HL-60/S4 (cell line): ENCODE data around the gene EPYC.
"Not testable (repeated sequence)": the region's sequence is repeated elsewhere in the genome, so short reads cannot be mapped to it uniquely, and the experiment has no call there.

Experiments
- in situ Hi-C: fragments of 300-500 bp; cut with MboI; formaldehyde crosslinking; loops from 2 replicates; pipeline ENCODE4 v1.14.3; 2022; ENCODE audit warnings: low sequenced_read_pairs

EPYC gene

DNA sequence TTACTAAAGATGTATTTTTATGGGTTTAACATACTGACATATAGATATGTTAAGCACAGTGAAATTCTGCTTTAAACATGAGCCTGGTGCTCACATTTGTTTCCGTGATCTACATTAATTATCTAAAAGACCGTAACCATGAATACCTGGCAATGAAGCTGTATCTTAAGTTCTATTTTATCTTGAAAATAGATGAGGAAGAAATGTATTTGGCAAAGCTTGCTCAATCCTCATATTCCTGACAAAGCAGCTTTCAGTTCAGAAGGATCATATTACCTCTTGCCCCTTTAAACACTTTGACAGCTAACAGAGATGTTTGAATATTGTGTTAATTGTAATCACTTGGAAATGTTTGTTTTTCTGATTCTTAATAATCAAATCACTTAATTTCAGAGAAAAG, 9.8 kb downstream of the EPYC start:
- in situ Hi-C loops = no loop called here

DNA sequence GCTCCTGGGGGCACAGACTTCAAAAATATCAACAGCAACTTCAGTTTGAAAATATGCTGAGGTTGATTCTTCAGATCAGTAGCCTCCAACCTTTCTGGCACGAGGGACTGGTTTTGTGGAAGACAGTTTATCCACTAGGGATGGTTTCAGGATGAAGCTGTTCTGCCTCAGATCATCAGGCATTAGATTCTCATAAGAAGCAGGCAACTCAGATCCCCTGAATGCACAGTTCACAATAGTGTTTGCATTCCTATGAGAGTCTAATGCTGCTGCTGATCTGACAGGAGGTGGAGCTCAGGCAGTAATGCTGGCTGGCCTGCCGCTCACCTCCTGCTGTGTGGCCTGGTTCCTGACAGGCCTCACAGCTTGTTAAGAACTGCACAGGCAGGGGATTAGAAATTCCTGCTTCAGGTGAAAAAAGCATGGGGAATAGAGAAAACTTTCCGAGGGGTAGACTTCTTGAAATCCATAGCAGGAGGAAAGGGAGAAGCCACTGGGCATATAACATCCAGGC, 12.8 kb downstream of the EPYC start:
- in situ Hi-C loops = no loop called here

DNA sequence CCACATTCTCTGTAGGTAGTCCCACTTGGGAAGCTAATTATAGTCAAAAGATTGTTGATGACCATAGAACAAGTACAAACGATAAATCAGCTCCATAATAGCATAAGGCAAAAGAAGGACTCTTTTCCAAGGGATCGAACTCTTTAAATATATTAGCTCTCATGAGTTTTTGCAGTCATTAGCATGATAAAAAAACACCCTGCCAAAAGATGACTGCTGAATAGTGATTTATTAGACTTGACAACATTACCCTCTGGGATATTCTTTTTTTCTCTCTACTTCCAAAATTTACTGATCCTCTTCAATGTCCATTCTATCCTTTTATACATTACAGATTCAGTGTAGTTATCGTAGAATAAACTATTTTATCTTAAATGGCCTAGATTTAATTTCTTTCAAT, 14.2 kb downstream of the EPYC start:
- in situ Hi-C loops = no loop called here

DNA sequence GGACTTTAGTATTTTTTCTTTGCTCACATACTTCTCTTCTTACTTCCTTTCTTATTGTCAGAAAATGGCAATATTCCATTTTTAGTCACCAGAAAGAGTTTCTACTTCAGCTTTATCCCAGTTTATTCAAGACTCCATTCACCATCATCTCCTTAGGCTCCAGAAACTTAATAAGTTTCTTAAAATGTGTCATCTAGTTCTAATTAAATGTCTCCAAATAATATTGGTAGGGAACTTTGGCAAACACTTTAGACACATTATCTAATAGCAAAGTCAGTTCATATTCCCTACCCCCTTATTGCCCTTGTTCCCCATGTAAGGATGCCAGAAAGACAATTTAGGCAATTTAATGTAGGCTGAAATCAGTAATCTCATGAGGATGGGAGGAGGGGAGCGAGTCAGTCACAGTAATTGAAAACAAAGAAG, 15.1 kb downstream of the EPYC start:
- in situ Hi-C loops = no loop called here

DNA sequence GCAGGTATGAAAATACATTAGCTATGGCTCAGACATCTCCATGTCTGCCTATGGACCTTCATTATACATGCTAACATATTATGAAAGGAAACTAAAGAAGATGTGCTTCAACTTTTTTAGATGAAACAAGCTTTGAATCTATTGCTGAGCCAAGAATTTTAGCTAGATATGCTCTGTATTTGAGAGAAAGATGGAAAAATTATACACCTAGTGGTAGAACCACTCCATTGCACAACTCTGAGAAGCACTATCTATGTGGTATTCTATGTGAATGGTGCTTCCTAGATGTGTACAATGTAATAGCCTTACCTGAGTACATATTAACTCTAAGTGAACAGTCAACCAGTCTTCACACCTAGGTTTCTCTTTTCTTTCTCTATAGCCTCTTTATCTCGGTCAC, 17.3 kb downstream of the EPYC start:
- in situ Hi-C loops = no loop called here

DNA sequence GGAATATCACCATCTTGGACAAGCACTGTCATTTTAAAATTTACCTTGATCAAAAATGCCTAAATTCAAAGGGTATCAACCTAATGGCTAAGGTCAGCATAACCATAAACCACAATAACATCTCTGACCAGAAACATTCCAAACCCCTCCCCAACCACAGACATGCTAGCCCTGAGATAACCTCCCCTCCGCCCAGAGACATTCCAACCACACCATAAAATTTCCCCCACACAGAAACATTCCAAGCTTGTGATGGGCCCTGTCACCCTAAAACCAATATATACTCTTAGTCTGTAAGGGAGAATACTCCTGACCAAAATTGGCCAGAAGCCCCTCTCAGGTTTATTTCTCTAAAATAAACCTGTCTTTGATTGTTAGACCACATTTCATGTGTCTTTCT, 17.7 kb downstream of the EPYC start:
- in situ Hi-C loops = no loop called here

DNA sequence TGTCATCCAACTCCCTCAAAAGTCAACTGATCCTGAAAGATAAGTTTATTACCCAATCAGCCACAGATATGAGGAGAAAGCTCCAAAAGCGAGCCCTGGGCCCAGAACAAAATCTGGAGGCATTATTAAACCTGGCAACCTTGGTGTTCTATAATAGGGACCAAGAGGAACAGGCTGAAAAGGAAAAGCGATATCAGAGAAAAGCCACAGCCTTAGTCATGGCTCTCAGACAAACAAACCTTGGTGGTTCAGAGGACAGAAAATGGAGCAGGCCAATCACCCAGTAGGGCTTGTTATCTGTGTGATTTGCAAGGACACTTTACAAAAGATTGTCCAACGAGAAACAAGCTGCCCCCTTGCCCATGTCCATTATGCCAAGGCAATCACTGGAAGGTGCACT, 19.4 kb downstream of the EPYC start:
- in situ Hi-C loops = not testable (repeated sequence)

DNA sequence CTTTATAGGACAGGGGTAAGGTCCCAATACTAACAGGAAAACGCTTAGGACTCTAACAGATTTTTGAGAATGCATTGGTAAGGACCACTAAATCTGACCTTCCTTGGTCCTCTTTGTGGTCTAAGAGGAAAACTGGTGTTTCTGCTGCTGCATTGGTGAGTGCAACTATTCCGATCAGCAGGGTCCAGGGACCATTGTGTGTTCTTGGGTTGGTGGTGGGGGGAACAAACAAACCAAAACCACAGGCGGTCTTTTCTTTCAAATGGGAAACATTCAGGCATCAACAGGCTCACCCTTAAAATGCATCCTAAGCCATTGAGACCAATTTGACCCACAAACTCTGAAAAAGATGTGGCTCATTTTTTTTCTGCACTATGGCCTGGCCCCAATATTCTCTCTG, 20.7 kb downstream of the EPYC start:
- in situ Hi-C loops = no loop called here

DNA sequence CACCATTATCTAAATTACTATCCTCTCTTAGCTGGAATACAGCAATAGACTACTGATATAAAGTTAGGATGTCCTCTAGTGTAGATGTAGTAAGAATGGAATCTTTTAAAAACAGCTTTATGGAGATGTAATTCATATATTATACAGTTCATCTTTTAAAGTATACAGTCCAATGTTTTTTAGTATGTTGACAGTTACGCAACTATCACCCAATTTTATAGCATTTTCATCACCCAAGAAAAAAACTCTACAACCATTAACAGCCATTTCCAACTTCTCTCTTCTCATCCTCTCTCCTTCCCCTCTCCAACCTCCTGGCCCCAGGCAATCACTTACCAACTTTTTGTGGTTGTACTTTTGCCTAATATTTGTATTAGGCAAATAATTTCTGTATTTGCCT, 22.6 kb downstream of the EPYC start:
- in situ Hi-C loops = no loop called here

DNA sequence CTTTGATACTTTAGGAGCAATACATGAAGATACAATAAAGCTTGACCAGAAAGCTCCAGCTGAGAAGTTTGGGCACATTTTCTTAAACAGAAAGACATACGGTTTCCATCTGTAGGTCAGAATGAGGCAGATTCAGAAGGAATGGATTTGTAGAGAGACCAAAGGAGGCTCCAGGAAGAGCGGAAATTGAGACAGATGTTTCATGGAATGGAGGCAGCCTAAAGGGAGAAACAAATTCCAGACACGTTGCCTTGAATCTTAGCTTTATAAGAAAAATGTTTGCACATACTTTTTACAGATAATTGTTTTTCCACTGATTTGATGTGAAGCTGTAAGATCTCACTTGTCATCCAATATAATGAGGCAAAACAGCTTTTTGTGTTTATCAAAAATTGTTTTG, 24.8 kb downstream of the EPYC start:
- in situ Hi-C loops = no loop called here

DNA sequence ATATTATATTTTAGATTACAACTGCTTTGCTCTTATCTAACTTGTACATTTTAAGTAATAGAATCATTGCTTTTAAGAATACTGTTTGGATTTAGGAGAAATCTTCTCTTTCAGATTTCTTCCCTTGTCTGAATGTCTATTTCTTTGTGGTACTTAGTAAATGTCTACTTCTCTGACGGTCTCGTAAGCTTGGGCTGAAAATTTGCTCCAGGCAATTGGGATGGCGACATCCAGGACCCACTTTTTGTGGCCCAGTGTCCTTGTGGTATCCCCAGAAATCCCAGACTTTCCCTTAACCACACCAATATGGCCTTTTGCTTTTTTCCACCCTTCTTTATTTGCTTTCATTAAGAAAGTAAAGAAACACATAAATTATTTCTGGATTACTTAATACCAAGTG, 25.8 kb downstream of the EPYC start:
- in situ Hi-C loops = no loop called here

DNA sequence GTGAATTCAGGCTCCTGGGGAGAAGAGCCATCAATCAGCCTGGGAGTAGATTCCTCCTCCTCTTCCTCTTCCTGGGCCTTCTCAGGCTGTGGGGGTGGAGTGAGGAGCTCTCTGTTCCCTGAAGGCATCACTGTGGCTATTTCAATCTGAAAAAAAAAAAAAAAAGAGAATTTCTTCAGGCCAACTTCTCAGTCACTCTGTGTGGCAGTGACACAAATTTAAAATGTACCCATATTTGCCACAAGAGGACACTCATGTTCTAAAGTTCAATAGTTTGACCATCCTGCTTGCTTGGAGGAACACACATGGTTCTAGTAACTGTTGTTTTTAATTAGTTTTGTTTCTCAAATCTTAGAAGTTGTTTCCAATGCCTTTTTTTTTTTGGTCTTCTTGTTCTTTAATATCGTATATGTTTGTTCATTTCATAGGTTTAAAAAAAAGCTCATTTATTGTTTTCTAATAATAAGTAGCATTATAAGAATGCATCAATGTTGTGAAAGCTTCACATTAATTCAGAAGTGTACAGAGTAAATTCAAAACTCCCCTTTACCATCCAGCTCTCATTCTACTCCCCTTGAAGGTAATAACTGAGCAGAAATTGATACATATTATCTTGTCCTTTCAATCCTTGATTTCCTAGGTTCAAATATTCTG, 26.5 kb downstream of the EPYC start:
- in situ Hi-C loops = no loop called here

DNA sequence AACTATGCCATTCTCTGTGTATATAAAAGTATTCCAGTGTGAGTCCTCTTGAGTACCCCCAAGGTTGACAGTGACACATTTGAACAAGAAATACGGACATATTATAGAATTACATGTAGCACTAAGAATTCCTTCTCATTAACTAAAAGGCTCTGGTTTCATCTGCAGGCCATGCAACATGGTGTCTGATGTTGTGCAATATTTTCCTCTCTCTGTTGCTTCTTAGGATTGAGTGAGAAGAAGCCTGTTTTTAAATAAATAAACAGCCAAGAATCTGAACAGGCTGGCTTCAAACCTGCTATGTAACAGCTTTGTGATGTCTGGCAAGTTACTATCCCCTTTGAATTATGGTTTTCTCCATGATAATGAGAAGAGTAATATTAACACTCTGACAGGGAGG, 27.5 kb downstream of the EPYC start:
- in situ Hi-C loops = no loop called here

DNA sequence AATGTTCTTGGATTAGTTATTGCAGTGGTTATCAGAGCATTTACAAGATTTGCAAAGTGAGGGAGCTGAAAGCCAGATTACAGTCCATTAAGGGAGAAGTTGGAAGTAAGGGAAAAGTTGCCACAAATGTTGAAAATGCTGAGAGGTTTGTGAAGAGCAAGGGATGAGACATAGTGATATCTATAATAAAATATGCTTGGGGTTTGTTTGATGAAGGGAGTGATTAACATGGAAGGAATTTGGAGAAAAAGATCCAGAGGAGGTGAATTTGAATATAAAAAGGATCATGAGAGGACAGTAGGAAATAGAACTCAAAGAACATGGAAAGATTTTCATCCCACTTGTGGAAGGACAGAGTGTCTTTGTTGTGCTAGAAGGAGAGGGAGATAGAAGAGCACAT, 30.5 kb downstream of the EPYC start:
- in situ Hi-C loops = loop anchor here (25.0 kb wide), 1 partner anchor 363 kb away; no protein-coding TSS in a partner anchor

DNA sequence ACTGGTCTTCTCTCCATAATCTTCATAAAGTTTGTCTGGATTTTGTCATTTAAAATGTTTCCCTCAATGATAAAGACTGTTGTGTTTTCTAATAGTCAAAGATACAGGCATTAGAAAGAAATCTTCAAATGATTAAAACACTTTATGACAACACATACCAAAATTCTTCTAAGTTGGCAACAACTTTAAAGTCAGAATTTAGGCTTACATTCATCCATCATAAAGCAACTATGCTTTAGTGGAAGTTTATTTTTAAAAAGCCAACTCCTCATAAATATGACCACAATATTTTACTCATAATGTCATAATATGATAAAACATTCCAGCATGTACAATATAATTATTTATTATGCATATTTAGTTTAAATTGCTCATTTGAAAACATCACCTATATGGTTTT, 32.5 kb downstream of the EPYC start:
- in situ Hi-C loops = loop anchor here (25.0 kb wide), 1 partner anchor 365 kb away; no protein-coding TSS in a partner anchor

DNA sequence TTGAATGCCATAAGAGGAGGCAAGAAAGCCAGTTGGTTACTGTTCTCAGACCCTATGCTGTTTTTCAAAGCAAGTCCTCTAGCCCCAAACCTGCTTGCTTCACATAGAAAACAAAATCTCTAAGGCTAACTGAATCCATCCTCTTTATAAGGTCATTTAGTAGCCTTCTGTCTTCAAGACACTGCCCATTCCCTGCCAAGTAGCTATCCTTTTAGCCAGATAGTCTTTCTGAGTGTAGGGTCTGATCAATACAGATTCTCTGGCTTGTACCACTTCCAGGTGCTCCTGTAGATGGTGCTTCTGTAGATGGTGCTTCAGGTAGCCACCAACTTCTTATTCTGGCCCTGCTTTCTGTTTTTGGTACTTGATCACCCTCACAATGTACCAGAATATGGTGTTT, 33.9 kb downstream of the EPYC start:
- in situ Hi-C loops = loop anchor here (25.0 kb wide), 1 partner anchor 366 kb away; no protein-coding TSS in a partner anchor

DNA sequence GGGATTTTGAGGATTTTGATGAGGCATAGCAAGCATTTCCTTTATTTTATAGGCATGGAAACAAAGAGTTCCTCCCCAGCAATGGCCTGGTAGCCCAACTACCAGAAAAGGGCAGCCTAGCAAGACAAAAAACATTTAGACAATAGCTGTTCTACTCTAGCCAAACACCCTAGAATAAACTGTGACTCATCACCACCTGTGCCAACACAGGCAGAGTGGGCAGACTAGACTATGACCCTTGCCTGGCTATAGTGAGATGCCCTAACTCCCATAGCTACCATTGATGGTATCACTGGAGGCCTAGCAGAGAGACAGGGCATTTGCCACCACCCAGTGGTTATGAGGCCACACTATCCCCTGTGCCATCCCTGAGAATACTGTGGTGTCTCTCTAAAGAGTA, 34.3 kb downstream of the EPYC start:
- in situ Hi-C loops = loop anchor here (25.0 kb wide), 1 partner anchor 367 kb away; no protein-coding TSS in a partner anchor

DNA sequence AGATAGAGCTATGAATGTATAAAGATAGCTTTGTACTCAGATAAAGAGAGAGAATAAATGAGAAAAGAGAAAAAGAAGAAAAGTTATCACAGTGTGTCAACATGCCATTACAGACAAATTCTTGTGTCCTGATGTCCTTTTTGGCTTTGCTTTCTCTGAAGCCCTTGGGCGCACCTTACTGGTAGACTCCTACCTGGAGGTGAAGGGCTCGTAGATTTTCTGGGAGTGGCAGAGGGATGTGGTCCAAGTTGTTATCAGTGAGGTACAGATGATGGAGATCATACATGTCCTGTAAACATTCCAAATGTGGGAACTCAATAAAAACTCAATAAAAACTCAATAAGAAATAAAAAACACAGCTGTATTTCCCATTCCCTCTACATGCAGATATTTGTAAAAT, 34.9 kb downstream of the EPYC start:
- in situ Hi-C loops = loop anchor here (25.0 kb wide), 1 partner anchor 367 kb away; no protein-coding TSS in a partner anchor

DNA sequence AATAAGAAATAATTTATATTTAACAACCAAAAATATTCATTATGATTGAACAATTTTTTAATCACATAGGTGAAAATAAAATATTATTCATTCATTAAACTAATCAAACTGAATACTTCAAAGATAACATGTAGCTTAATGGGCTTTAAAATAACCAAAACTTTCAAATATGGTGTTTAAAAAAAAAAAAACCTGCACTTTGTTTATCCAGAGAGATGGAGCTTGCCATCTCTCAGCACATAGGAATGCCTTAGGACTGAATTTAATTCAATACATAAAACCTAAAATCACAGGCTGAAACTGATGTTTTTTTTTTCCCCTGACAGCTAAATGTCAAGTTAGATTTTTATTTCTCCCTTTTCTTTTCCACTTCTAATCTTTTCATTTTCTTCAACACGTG, 35.4 kb downstream of the EPYC start:
- in situ Hi-C loops = loop anchor here (25.0 kb wide), 1 partner anchor 368 kb away; no protein-coding TSS in a partner anchor

DNA sequence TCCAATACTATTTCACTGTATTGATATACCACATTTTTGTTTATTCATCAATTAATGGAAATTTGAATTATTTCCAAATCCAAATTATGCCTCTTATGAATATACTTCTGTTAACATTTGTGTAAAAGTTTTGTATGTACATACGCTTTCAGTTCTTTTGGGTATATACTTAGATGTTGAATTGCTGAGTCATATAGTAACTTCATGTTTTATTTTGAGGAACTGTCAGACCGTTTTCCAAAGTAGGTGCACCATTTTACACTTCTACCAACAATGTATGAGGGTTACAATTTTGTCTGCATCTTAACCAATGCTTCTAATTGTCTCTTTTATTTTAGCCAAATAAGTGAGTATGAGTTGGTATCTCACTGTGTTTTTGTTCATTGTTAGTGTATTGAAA, 39.6 kb downstream of the EPYC start:
- in situ Hi-C loops = loop anchor here (25.0 kb wide), 1 partner anchor 372 kb away; no protein-coding TSS in a partner anchor

DNA sequence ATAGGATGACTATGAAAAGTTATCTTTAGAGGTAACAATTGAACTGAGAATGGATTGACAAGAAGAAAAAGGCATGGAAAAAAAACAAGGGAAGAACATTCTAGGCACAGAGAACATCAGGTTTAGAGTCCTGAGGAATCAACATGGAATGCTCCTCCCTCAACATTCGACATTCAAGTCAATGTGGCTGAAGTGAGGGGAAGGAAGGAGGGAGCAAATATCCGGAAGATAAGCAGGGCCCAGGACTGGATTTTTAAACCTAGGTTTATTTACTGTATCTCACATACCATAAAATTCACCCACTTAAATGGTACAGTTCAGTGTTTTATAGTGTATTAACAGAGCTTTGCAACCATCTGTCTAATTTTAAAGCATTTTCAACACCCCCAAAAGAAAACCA, 40.2 kb downstream of the EPYC start:
- in situ Hi-C loops = loop anchor here (25.0 kb wide), 1 partner anchor 373 kb away; no protein-coding TSS in a partner anchor

DNA sequence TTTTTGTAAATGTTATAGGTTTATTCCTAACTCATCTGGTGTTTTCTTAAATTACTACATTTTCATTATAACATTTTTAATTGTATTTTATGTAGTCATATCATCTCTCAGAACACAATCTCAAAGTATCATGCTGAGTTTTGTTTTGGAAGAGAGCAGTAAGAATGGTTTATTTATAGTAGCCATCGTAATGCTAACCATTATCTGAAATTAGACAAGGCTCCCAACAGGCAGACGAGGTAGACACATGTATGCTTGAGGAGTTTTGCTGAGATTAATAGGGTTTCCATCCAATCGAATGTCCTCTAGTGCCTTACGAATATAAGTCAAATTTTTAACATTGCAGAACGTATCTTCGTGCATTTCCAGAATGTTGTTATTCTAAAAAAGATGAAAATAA, 40.8 kb downstream of the EPYC start:
- in situ Hi-C loops = loop anchor here (25.0 kb wide), 1 partner anchor 373 kb away; no protein-coding TSS in a partner anchor
